ENCODE measurements around the gene OXCT2.
"Not testable (repeated sequence)": the region's sequence is repeated elsewhere in the genome, so short reads cannot be mapped to it uniquely, and the experiment has no call there.

OXCT2 gene

GRCh38 chr1:39771022-39771532 is at the start of gene OXCT2:
Gene OXCT2 (minus strand): TSS chr1:39771348. CDS start chr1:39771255, 93 bp downstream.
- not testable (repeated sequence) for DNase-seq (ENCODE audit: low spot score); FAIRE-seq

GRCh38 chr1:39819091-39819812 is 48.1 kb upstream of the OXCT2 start:
- DNase-seq (ENCODE audit: low spot score), result no peak
- FAIRE-seq, result no peak

GRCh38 chr1:39818482-39818881 is 47.3 kb upstream of the OXCT2 start:
- FAIRE-seq, result no peak
- DNase-seq (ENCODE audit: low spot score), result no peak

GRCh38 chr1:39817091-39817932 is 46.2 kb upstream of the OXCT2 start:
- not testable (repeated sequence) for FAIRE-seq
- DNase-seq (ENCODE audit: low spot score), result peak; percentile 71

- FAIRE-seq, result peak; percentile 84
Observed at GRCh38 chr1:39816415-39817090, 45.4 kb upstream of the OXCT2 start.

GRCh38 chr1:39812913-39813312 is 41.8 kb upstream of the OXCT2 start:
- DNase-seq (ENCODE audit: low spot score), result no peak
- FAIRE-seq, result no peak

More at GRCh38 chr1:39816415-39817090, 45.4 kb upstream of the OXCT2 start:
- peak; percentile 87 for DNase-seq (ENCODE audit: low spot score)

GRCh38 chr1:39808784-39809517 is 37.8 kb upstream of the OXCT2 start:
- DNase-seq (ENCODE audit: low spot score), result peak; percentile 72
- FAIRE-seq, result peak; percentile 88

- no peak for DNase-seq (ENCODE audit: low spot score)
- FAIRE-seq, result no peak
Observed at GRCh38 chr1:39805385-39805784, 34.2 kb upstream of the OXCT2 start.

- FAIRE-seq, result no peak
- DNase-seq (ENCODE audit: low spot score), result no peak
Observed at GRCh38 chr1:39802496-39803260, 31.5 kb upstream of the OXCT2 start.

- no peak for DNase-seq (ENCODE audit: low spot score)
Observed at GRCh38 chr1:39800471-39800835, 29.3 kb upstream of the OXCT2 start.

GRCh38 chr1:39799770-39800470 is 28.8 kb upstream of the OXCT2 start:
- peak; percentile 79 for FAIRE-seq
- peak; percentile 91 for DNase-seq (ENCODE audit: low spot score)

More at GRCh38 chr1:39800471-39800835, 29.3 kb upstream of the OXCT2 start:
- no peak for FAIRE-seq

GRCh38 chr1:39798859-39799769 is 28.0 kb upstream of the OXCT2 start:
- FAIRE-seq (peak; percentile 80), DNase-seq (ENCODE audit: low spot score) (peak; percentile 95)

- FAIRE-seq, result no peak
- DNase-seq (ENCODE audit: low spot score), result no peak
Observed at GRCh38 chr1:39795651-39796050, 24.5 kb upstream of the OXCT2 start.

GRCh38 chr1:39791838-39792237 is 20.7 kb upstream of the OXCT2 start:
- no peak for FAIRE-seq

GRCh38 chr1:39789571-39790110 is 18.5 kb upstream of the OXCT2 start:
- DNase-seq (ENCODE audit: low spot score), result peak; percentile 5
- FAIRE-seq, result no peak

More at GRCh38 chr1:39791838-39792237, 20.7 kb upstream of the OXCT2 start:
- no peak for DNase-seq (ENCODE audit: low spot score)

GRCh38 chr1:39788758-39789570 is 17.8 kb upstream of the OXCT2 start, which contains the start of gene BMP8B:
Gene BMP8B (minus strand): TSS chr1:39788865. CDS start chr1:39788485, 380 bp downstream.
- FAIRE-seq, result no peak

GRCh38 chr1:39788426-39788757 is 17.2 kb upstream of the OXCT2 start:
- DNase-seq (ENCODE audit: low spot score) (no peak), FAIRE-seq (no peak)

More at GRCh38 chr1:39788758-39789570, 17.8 kb upstream of the OXCT2 start, which contains the start of gene BMP8B:
- peak; percentile 25 for DNase-seq (ENCODE audit: low spot score)

Measured in RCC 7860 (cell line).